GM18519 (cell line): ENCODE measurements around the gene PSMD13.
"Not testable (repeated sequence)": the region's sequence is repeated elsewhere in the genome, so short reads cannot be mapped to it uniquely, and the experiment has no call there.

Source experiments
- ATAC-seq: cut with Tn5 transposase; IDR thresholded peaks from one replicate; pipeline ENCODE4 v1.9.1; 2021; ENCODE audit warnings: mild to moderate bottlenecking, moderate library complexity; ENCODE audit not compliant: unreplicated experiment, low FRiP score

Gene PSMD13

GRCh38 chr11:240315-240714 lies 3.5 kb downstream of the PSMD13 start:
- ATAC-seq = no peak

GRCh38 chr11:241634-242033 lies 4.9 kb downstream of the PSMD13 start:
- ATAC-seq = no peak

GRCh38 chr11:244376-244775 lies 7.6 kb downstream of the PSMD13 start:
- ATAC-seq = no peak

- no peak for ATAC-seq
These were observed 12.3 kb downstream of the PSMD13 start for GRCh38 chr11:249062-249461.

GRCh38 chr11:250274-250673 lies 13.5 kb downstream of the PSMD13 start:
- no peak for ATAC-seq

- ATAC-seq = no peak
These were observed 14.0 kb downstream of the PSMD13 start for GRCh38 chr11:250740-251299.

GRCh38 chr11:251550-251949 lies 14.8 kb downstream of the PSMD13 start:
- no peak for ATAC-seq

GRCh38 chr11:252666-253065 lies 15.9 kb downstream of the PSMD13 start:
- no peak for ATAC-seq

- ATAC-seq = no peak
These were observed 16.5 kb downstream of the PSMD13 start for GRCh38 chr11:253160-253885.

- ATAC-seq = no peak
These were observed 17.1 kb downstream of the PSMD13 start for GRCh38 chr11:253886-254270.

GRCh38 chr11:255176-255575 lies 18.4 kb downstream of the PSMD13 start:
- no peak for ATAC-seq

- ATAC-seq = no peak
These were observed 19.0 kb downstream of the PSMD13 start for GRCh38 chr11:255816-256215.

GRCh38 chr11:256952-257737 lies 20.4 kb downstream of the PSMD13 start:
- ATAC-seq = no peak

- no peak for ATAC-seq
These were observed 21.2 kb downstream of the PSMD13 start for GRCh38 chr11:257766-258493.

GRCh38 chr11:259413-259812 lies 22.6 kb downstream of the PSMD13 start:
- ATAC-seq = no peak

GRCh38 chr11:261624-262023 lies 24.8 kb downstream of the PSMD13 start:
- no peak for ATAC-seq

GRCh38 chr11:266676-267439 lies 30.1 kb downstream of the PSMD13 start:
- ATAC-seq = no peak

GRCh38 chr11:267491-267994 lies 30.8 kb downstream of the PSMD13 start:
- no peak for ATAC-seq

GRCh38 chr11:268716-269145 lies 32.0 kb downstream of the PSMD13 start:
- ATAC-seq = not testable (repeated sequence)
